MM.1S (cell line): Measurements from ENCODE around the gene DDX4.

ENCODE experiments used
- EZH2 ChIP-seq: fragments of 300-600 bp; sonication (generic); optimal IDR thresholded peaks from 2 replicates; pipeline ENCODE3; 2017; ENCODE audit warnings: low read depth, mild to moderate bottlenecking, antibody characterized with exemption, low read length, mixed read lengths
- EZH2phosphoT487 ChIP-seq: fragments of 300-600 bp; sonication (generic); IDR thresholded peaks from 2 replicates; pipeline ENCODE4 v1.6.1; 2018; ENCODE audit warnings: antibody characterized with exemption, low read length
- TF ChIP-seq, protein P1 (sequence below): fragments of 300-600 bp; sonication (generic); IDR thresholded peaks from 2 replicates; pipeline ENCODE4 v1.5.1; 2016; ENCODE audit warnings: antibody characterized with exemption, low read length, mixed read lengths

DNA sequence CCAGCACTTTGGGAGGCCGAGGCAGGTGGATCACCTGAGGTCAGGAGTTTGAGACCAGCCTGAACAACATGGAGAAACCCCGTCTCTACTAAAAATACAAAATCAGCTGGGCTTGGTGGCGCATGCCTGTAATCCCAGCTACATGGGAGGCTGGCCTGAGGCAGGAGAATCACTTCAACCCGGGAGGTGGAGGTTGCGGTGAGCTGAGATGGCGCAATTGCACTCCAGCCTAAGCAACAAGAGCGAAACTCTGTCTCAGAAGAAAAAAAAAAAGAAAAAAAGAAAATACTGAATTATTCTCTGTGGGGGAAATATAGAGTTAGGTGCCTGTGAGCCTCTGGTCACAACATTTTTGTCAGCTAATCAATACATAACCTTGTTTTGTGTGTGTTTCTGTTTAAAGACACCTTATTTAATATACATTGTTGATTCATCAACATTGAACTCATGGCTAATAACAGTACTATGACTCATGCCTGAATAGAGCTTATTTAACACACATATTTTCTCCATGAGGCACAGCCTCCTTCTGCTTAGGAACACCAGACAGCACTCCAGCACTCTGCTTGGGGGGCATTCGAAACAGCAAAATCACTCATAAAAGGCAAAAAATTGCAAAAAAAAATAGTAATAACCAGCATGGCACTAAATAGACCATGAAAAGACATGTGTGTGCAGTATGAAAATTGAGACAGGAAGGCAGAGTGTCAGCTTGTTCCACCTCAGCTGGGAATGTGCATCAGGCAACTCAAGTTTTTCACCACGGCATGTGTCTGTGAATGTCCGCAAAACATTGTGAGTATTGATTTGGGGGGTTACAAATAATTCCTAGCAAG, 113.2 kb downstream of the DDX4 start, which contains the start of gene IL31RA:
- TF ChIP-seq, protein P1, sequence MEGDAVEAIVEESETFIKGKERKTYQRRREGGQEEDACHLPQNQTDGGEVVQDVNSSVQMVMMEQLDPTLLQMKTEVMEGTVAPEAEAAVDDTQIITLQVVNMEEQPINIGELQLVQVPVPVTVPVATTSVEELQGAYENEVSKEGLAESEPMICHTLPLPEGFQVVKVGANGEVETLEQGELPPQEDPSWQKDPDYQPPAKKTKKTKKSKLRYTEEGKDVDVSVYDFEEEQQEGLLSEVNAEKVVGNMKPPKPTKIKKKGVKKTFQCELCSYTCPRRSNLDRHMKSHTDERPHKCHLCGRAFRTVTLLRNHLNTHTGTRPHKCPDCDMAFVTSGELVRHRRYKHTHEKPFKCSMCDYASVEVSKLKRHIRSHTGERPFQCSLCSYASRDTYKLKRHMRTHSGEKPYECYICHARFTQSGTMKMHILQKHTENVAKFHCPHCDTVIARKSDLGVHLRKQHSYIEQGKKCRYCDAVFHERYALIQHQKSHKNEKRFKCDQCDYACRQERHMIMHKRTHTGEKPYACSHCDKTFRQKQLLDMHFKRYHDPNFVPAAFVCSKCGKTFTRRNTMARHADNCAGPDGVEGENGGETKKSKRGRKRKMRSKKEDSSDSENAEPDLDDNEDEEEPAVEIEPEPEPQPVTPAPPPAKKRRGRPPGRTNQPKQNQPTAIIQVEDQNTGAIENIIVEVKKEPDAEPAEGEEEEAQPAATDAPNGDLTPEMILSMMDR: no peak
- no peak for TF ChIP-seq EZH2
- no peak for TF ChIP-seq EZH2phosphoT487
